ENCODE results near the gene BICD2.

The BICD2 gene

GRCh38 chr9:92740969-92741368, 23.7 kb downstream of the BICD2 start:
- ATAC-seq: no peak
- no peak overlapping the region for H3K27ac Mint-ChIP-seq
- no peaks in the 10 kb centered on the region for H3K27me3 Mint-ChIP-seq
- no peak for DNase-seq
- H3K9me3 Mint-ChIP-seq: no peaks in the 10 kb centered on the region
- peaks cover 90% of the 10 kb centered on the region for H3K4me1 Mint-ChIP-seq
- H3K4me3 Mint-ChIP-seq: no peak overlapping the region

GRCh38 chr9:92740446-92740961, 24.1 kb downstream of the BICD2 start:
- no peak for ATAC-seq

GRCh38 chr9:92740009-92740408, 24.6 kb downstream of the BICD2 start:
- peak; percentile 42 for ATAC-seq
- H3K27me3 Mint-ChIP-seq: no peaks in the 10 kb centered on the region
- no peak for DNase-seq
- peaks cover 90% of the 10 kb centered on the region for H3K4me1 Mint-ChIP-seq
- H3K9me3 Mint-ChIP-seq: no peaks in the 10 kb centered on the region
- peak overlapping the region; percentile 17 to 44 for H3K4me3 Mint-ChIP-seq
- peak overlapping the region in 1 of 2 donors; percentile 59 for H3K27ac Mint-ChIP-seq

More at GRCh38 chr9:92740446-92740961, 24.1 kb downstream of the BICD2 start:
- Mint-ChIP-seq H3K4me3 (peak overlapping the region; percentile 17 to 44), H3K4me1 (peaks cover 90% of the 10 kb centered on the region), H3K27me3 (no peaks in the 10 kb centered on the region), H3K9me3 (no peaks in the 10 kb centered on the region), H3K27ac (peak overlapping the region in 1 of 2 donors; percentile 59)
- DNase-seq: no peak

GRCh38 chr9:92739346-92739970, 25.2 kb downstream of the BICD2 start:
- ATAC-seq: no peak
- Mint-ChIP-seq H3K27ac (no peak overlapping the region), H3K4me1 (peaks cover 88% of the 10 kb centered on the region), H3K9me3 (no peaks in the 10 kb centered on the region), H3K4me3 (no peak overlapping the region), H3K27me3 (no peaks in the 10 kb centered on the region)
- no peak for DNase-seq

- peaks cover 85% of the 10 kb centered on the region for H3K4me1 Mint-ChIP-seq
- peak overlapping the region in 1 of 2 donors; percentile 74 for H3K27ac Mint-ChIP-seq
- no peak for DNase-seq
- no peak overlapping the region for H3K4me3 Mint-ChIP-seq
- no peaks in the 10 kb centered on the region for H3K27me3 Mint-ChIP-seq
- H3K9me3 Mint-ChIP-seq: no peaks in the 10 kb centered on the region
- no peak for ATAC-seq
These were observed 26.0 kb downstream of the BICD2 start for GRCh38 chr9:92738661-92739081.

GRCh38 chr9:92737611-92738299, 26.9 kb downstream of the BICD2 start:
- Mint-ChIP-seq H3K27me3 (no peaks in the 10 kb centered on the region), H3K4me3 (no peak overlapping the region), H3K4me1 (peaks cover 75% of the 10 kb centered on the region), H3K27ac (peak overlapping the region in 1 of 2 donors; percentile 86), H3K9me3 (no peaks in the 10 kb centered on the region)
- DNase-seq (no peak), ATAC-seq (peak; percentile 31)

GRCh38 chr9:92737216-92737606, 27.4 kb downstream of the BICD2 start:
- Mint-ChIP-seq H3K27me3 (no peaks in the 10 kb centered on the region), H3K9me3 (no peaks in the 10 kb centered on the region), H3K27ac (no peak overlapping the region), H3K4me3 (no peak overlapping the region), H3K4me1 (peaks cover 71% of the 10 kb centered on the region)
- DNase-seq: no peak
- ATAC-seq: no peak

GRCh38 chr9:92736563-92737215, 27.9 kb downstream of the BICD2 start:
- no peaks in the 10 kb centered on the region for H3K27me3 Mint-ChIP-seq
- H3K4me1 Mint-ChIP-seq: peaks cover 75% of the 10 kb centered on the region
- ATAC-seq: no peak
- DNase-seq: no peak
- no peak overlapping the region for H3K27ac Mint-ChIP-seq
- H3K4me3 Mint-ChIP-seq: no peak overlapping the region
- no peaks in the 10 kb centered on the region for H3K9me3 Mint-ChIP-seq

GRCh38 chr9:92735636-92736562, 28.7 kb downstream of the BICD2 start:
- DNase-seq (no peak), ATAC-seq (no peak)
- Mint-ChIP-seq H3K4me3 (no peak overlapping the region), H3K4me1 (peaks cover 70% of the 10 kb centered on the region), H3K27ac (no peak overlapping the region), H3K9me3 (no peaks in the 10 kb centered on the region), H3K27me3 (no peaks in the 10 kb centered on the region)

GRCh38 chr9:92734931-92735635, 29.6 kb downstream of the BICD2 start:
- H3K27ac Mint-ChIP-seq: peak overlapping the region; percentile 47 to 68
- H3K4me1 Mint-ChIP-seq: peaks cover 62% of the 10 kb centered on the region
- DNase-seq: no peak
- H3K27me3 Mint-ChIP-seq: no peaks in the 10 kb centered on the region
- H3K4me3 Mint-ChIP-seq: no peak overlapping the region
- no peak for ATAC-seq
- H3K9me3 Mint-ChIP-seq: no peaks in the 10 kb centered on the region

- no peaks in the 10 kb centered on the region for H3K27me3 Mint-ChIP-seq
- H3K27ac Mint-ChIP-seq: no peak overlapping the region
- no peaks in the 10 kb centered on the region for H3K9me3 Mint-ChIP-seq
- peaks cover 41% of the 10 kb centered on the region for H3K4me1 Mint-ChIP-seq
- ATAC-seq: no peak
- no peak for DNase-seq
- H3K4me3 Mint-ChIP-seq: no peak overlapping the region
These were observed 33.7 kb downstream of the BICD2 start for GRCh38 chr9:92730897-92731296.

GRCh38 chr9:92729735-92730155, 34.9 kb downstream of the BICD2 start:
- ATAC-seq (no peak), DNase-seq (no peak)
- H3K27me3 Mint-ChIP-seq: no peaks in the 10 kb centered on the region
- H3K9me3 Mint-ChIP-seq: no peaks in the 10 kb centered on the region
- peak overlapping the region in 1 of 2 donors; percentile 4 for H3K27ac Mint-ChIP-seq
- peaks cover 33% of the 10 kb centered on the region for H3K4me1 Mint-ChIP-seq
- H3K4me3 Mint-ChIP-seq: no peak overlapping the region

- Mint-ChIP-seq H3K9me3 (no peaks in the 10 kb centered on the region), H3K4me3 (no peak overlapping the region), H3K4me1 (peaks cover 33% of the 10 kb centered on the region), H3K27ac (peak overlapping the region in 1 of 2 donors; percentile 59), H3K27me3 (no peaks in the 10 kb centered on the region)
- no peak for ATAC-seq
- DNase-seq: no peak
These were observed 35.5 kb downstream of the BICD2 start for GRCh38 chr9:92728831-92729734.
